Measurements from ENCODE around the gene LGALS3BP.

Gene LGALS3BP

GRCh38 chr17:78999056-78999768 lies 19.5 kb upstream of the LGALS3BP start:
- DNase-seq (ENCODE audit: low read depth) = no peak

GRCh38 chr17:78998311-78999055 lies 18.8 kb upstream of the LGALS3BP start:
- DNase-seq (ENCODE audit: low read depth) = no peak

- DNase-seq (ENCODE audit: low read depth) = no peak
These were observed 18.2 kb upstream of the LGALS3BP start for GRCh38 chr17:78997881-78998280.

GRCh38 chr17:78997231-78997741 lies 17.6 kb upstream of the LGALS3BP start:
- DNase-seq (ENCODE audit: low read depth) = no peak

- DNase-seq (ENCODE audit: low read depth) = no peak
These were observed 17.1 kb upstream of the LGALS3BP start for GRCh38 chr17:78996781-78997201.

GRCh38 chr17:78995761-78996451 lies 16.2 kb upstream of the LGALS3BP start:
- no peak for DNase-seq (ENCODE audit: low read depth)

GRCh38 chr17:78995022-78995760 lies 15.5 kb upstream of the LGALS3BP start:
- DNase-seq (ENCODE audit: low read depth) = no peak

- no peak for DNase-seq (ENCODE audit: low read depth)
These were observed 14.4 kb upstream of the LGALS3BP start for GRCh38 chr17:78993981-78994671.

GRCh38 chr17:78993241-78993956 lies 13.7 kb upstream of the LGALS3BP start:
- peak; percentile 37 for DNase-seq (ENCODE audit: low read depth)

GRCh38 chr17:78992542-78993212 lies 13.0 kb upstream of the LGALS3BP start:
- no peak for DNase-seq (ENCODE audit: low read depth)

GRCh38 chr17:78991906-78992532 lies 12.3 kb upstream of the LGALS3BP start:
- DNase-seq (ENCODE audit: low read depth) = no peak

- no peak for DNase-seq (ENCODE audit: low read depth)
These were observed 11.5 kb upstream of the LGALS3BP start for GRCh38 chr17:78991017-78991738.

GRCh38 chr17:78990349-78991016 lies 10.8 kb upstream of the LGALS3BP start:
- DNase-seq (ENCODE audit: low read depth) = no peak

- no peak for DNase-seq (ENCODE audit: low read depth)
These were observed 8.4 kb upstream of the LGALS3BP start for GRCh38 chr17:78988152-78988551.

GRCh38 chr17:78986649-78987328 lies 7.1 kb upstream of the LGALS3BP start:
- DNase-seq (ENCODE audit: low read depth) = no peak

GRCh38 chr17:78986048-78986648 lies 6.4 kb upstream of the LGALS3BP start:
- DNase-seq (ENCODE audit: low read depth) = no peak

GRCh38 chr17:78985395-78985794 lies 5.7 kb upstream of the LGALS3BP start:
- no peak for DNase-seq (ENCODE audit: low read depth)

All from stimulated activated CD4-positive, alpha-beta T cell treated with anti-CD3 and anti-CD28 coated beads, Interleukin-2, amount 100 ng/mL, for 4 hours (primary cell).